LNCAP (cell line): ENCODE results near the gene HS3ST5.

ENCODE experiments used
- TF ChIP-seq, protein P1 (sequence below): fragments of 450-650 bp; IDR thresholded peaks from 2 replicates; pipeline ENCODE4 v1.5.1; 2017; ENCODE audit warnings: mild to moderate bottlenecking

Gene HS3ST5

GRCh38 chr6:114286211-114286610 lies 56.6 kb downstream of the HS3ST5 start:
- TF ChIP-seq, protein P1, sequence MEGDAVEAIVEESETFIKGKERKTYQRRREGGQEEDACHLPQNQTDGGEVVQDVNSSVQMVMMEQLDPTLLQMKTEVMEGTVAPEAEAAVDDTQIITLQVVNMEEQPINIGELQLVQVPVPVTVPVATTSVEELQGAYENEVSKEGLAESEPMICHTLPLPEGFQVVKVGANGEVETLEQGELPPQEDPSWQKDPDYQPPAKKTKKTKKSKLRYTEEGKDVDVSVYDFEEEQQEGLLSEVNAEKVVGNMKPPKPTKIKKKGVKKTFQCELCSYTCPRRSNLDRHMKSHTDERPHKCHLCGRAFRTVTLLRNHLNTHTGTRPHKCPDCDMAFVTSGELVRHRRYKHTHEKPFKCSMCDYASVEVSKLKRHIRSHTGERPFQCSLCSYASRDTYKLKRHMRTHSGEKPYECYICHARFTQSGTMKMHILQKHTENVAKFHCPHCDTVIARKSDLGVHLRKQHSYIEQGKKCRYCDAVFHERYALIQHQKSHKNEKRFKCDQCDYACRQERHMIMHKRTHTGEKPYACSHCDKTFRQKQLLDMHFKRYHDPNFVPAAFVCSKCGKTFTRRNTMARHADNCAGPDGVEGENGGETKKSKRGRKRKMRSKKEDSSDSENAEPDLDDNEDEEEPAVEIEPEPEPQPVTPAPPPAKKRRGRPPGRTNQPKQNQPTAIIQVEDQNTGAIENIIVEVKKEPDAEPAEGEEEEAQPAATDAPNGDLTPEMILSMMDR = no peak

- TF ChIP-seq, protein P1 = no peak
Observed at GRCh38 chr6:114284281-114284680, 58.5 kb downstream of the HS3ST5 start.

DNA sequence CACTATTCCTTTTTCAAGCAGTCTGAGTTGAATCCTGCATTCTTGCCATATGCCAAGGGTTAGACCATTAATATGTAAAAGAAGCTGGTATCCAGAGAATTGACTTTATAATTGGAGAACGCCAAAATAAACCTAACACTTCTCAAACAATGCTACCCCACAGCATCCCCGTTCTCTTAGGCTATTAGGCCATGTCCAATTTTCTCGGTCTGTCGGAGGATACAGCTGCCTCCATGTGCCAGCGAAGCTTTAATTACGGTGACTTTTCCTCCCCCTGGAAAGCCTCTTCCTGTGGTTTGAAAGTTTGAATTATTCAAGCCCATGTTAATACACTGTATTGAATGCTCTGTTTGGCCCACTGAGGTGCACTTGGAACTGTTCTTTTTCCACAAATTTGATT lies 60.5 kb downstream of the HS3ST5 start:
- TF ChIP-seq, protein P1 = no peak

- TF ChIP-seq, protein P1 = no peak
Observed at GRCh38 chr6:114281496-114281895, 61.3 kb downstream of the HS3ST5 start.

DNA sequence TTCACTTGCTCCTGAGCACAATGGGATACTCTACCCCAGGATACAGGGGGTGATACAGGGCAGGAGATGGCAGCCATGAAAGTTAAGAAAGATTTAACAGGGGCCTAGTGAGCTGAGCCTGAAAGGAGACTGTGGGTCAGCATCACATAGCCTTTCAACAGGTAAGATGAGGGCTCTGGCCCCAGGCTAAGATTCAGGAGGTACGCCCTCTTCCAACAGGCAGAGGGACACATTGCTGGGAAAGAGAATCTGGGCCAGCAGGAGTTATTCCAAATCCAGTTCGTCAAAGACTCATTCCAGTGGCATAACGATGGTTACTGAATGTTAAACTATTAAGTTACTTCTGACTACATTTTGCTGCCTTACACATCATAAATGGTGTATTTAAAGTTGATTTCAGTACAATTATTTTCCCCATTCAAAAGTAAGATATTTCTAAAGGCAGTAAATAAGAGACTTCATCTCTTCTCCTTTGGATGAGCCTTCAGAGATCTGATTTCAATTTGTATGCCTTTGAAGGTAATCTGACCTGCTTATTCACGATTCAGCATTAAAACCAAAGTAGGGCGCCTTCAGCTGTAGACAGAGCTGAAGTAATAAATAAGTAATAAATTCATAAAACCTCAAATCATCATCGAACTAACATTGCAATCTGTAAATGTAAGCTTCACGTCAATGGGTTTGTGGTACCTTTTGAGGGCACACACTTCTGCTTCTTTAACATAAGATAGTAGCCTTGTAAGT lies 62.4 kb downstream of the HS3ST5 start:
- TF ChIP-seq, protein P1 = no peak

DNA sequence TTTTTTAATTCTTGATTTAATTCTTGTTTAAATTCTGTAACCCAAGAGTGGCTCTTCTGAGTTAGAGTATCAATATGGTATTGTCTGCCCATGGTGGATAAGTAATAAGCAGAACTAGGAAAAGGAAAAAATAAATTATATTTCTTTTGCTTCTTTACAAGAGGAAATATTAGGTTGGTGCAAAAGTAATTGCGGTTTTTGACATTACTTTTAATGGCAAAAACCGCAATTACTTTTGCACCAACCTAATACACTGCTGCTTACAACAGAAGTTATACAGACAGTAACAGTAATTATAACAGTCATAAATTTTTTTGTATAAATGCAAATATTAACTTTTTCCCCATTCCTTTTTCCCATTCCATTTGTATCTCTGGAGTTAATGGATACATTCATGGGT lies 65.6 kb downstream of the HS3ST5 start:
- TF ChIP-seq, protein P1 = no peak

- TF ChIP-seq, protein P1 = no peak
Observed at GRCh38 chr6:114276783-114277182, 66.0 kb downstream of the HS3ST5 start.

DNA sequence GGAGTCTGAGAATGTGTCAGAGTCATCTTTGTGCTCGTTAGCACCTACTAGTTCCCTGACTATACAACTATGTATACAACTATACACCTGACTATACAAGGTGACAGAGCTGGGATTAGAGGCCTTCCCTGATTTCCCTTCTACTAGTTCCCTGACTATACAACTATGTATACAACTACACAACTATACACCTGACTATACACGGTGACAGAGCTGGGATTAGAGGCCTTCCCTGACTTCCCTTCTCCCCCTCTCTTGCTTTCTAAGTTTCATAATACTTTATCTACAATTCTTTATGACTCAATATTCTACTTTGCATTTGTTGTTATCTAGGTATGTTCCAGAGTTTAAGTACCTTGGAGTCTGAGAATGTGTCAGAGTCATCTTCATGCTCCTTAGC lies 68.0 kb downstream of the HS3ST5 start:
- TF ChIP-seq, protein P1 = no peak
